OCI-LY3 (cell line): ENCODE results near the gene TTLL8.

Source experiments
- H2AFZ ChIP-seq: fragments of 200-600, 300-600 bp; shearing (Covaris generic); 2 replicates; pipeline ENCODE4 v1.6.0; 2014; ENCODE audit warnings: antibody characterized with exemption, low read depth, low read length
- H3K27ac ChIP-seq: fragments of 200-600, 300-600 bp; sonication (generic); 2 replicates; pipeline ENCODE4 v1.5.1; 2014; ENCODE audit warnings: mild to moderate bottlenecking, low read length, moderate library complexity, mixed read lengths
- H3K27me3 ChIP-seq: fragments of 200-600, 300-600 bp; sonication (generic); 2 replicates; pipeline ENCODE4 v1.6.1; 2014; ENCODE audit warnings: low read depth, low read length, mixed read lengths
- H3K36me3 ChIP-seq: fragments of 200-600, 300-600 bp; sonication (generic); replicated peaks from 2 replicates; pipeline ENCODE3; 2014; ENCODE audit warnings: low read depth, low read length, mixed read lengths
- H3K4me1 ChIP-seq: fragments of 300-600, 200-600 bp; sonication (generic); 2 replicates; pipeline ENCODE4 v1.6.1; 2014; ENCODE audit warnings: low read length, mixed read lengths
- H3K4me2 ChIP-seq: fragments of 200-600, 300-600 bp; sonication (generic); 2 replicates; pipeline ENCODE4 v1.6.1; 2014; ENCODE audit warnings: low read length, mixed read lengths
- H3K4me3 ChIP-seq: fragments of 300-600, 200-600 bp; sonication (generic); 2 replicates; pipeline ENCODE4 v1.5.1; 2014; ENCODE audit warnings: antibody characterized with exemption, mild to moderate bottlenecking, low read length, moderate library complexity
- H3K79me2 ChIP-seq: fragments of 300-600, 200-600 bp; shearing (Covaris generic); 2 replicates; pipeline ENCODE4 v1.6.1; 2014; ENCODE audit warnings: mild to moderate bottlenecking, low read length, mixed read lengths
- H3K9ac ChIP-seq: fragments of 300-600, 200-600 bp; shearing (Covaris generic); 2 replicates; pipeline ENCODE4 v1.6.0; 2014; ENCODE audit warnings: mild to moderate bottlenecking, low read length, moderate library complexity
- H3K9me3 ChIP-seq: fragments of 200-600, 300-600 bp; shearing (Covaris generic); 2 replicates; pipeline ENCODE4 v1.6.1; 2014; ENCODE audit warnings: low read length, mixed read lengths; ENCODE audit not compliant: insufficient read depth
- H4K20me1 ChIP-seq: fragments of 200-600, 300-600 bp; sonication (generic); 2 replicates; pipeline ENCODE4 v1.6.1; 2016; ENCODE audit warnings: low read length, mixed read lengths; ENCODE audit not compliant: insufficient read depth
- CTCF ChIP-seq: fragments of 200-600, 300-600 bp; sonication (generic); IDR thresholded peaks from 2 replicates; pipeline ENCODE4 v1.5.1; 2014; ENCODE audit warnings: antibody characterized with exemption, low read length, low read depth
- EZH2phosphoT487 ChIP-seq: fragments of 200-600 bp; shearing (Covaris generic); IDR thresholded peaks from 2 replicates; pipeline ENCODE4 v1.6.1; 2018; ENCODE audit warnings: antibody characterized with exemption, mixed run types, low read depth

TTLL8 gene

GRCh38 chr22:50057278-50058060 is 629 bp downstream of the TTLL8 start:
- Histone ChIP-seq H3K36me3 (no peaks in the 10 kb centered on the region), H3K9me3 (no peaks in the 10 kb centered on the region), H3K9ac (no peak overlapping the region), H4K20me1 (no peaks in the 10 kb centered on the region), H3K4me3 (no peak overlapping the region), H3K27me3 (no peaks in the 10 kb centered on the region), H3K4me2 (no peak overlapping the region), H3K79me2 (no peaks in the 10 kb centered on the region), H3K4me1 (no peaks in the 10 kb centered on the region), H3K27ac (no peak overlapping the region), H2AFZ (no peak overlapping the region)
- TF ChIP-seq CTCF, result no peak

GRCh38 chr22:50056214-50056972 is 1.7 kb downstream of the TTLL8 start:
- Histone ChIP-seq H3K9me3 (no peaks in the 10 kb centered on the region), H3K4me1 (no peaks in the 10 kb centered on the region), H3K27me3 (no peaks in the 10 kb centered on the region), H4K20me1 (no peaks in the 10 kb centered on the region), H3K4me3 (no peak overlapping the region), H3K9ac (no peak overlapping the region), H3K27ac (no peak overlapping the region), H2AFZ (no peak overlapping the region), H3K4me2 (no peak overlapping the region), H3K79me2 (no peaks in the 10 kb centered on the region), H3K36me3 (no peaks in the 10 kb centered on the region)
- TF ChIP-seq EZH2phosphoT487, result no peak
- no peak for TF ChIP-seq CTCF

- H3K27ac ChIP-seq, result no peak overlapping the region
- H3K4me2 ChIP-seq, result no peak overlapping the region
- no peak overlapping the region for H3K9ac ChIP-seq
- no peaks in the 10 kb centered on the region for H4K20me1 ChIP-seq
- no peaks in the 10 kb centered on the region for H3K27me3 ChIP-seq
- H3K9me3 ChIP-seq, result no peaks in the 10 kb centered on the region
- H3K4me1 ChIP-seq, result no peaks in the 10 kb centered on the region
- no peaks in the 10 kb centered on the region for H3K36me3 ChIP-seq
- no peak overlapping the region for H2AFZ ChIP-seq
- no peak overlapping the region for H3K4me3 ChIP-seq
- TF ChIP-seq EZH2phosphoT487 (no peak), CTCF (no peak)
- no peaks in the 10 kb centered on the region for H3K79me2 ChIP-seq
Observed at GRCh38 chr22:50053861-50054260, 4.2 kb downstream of the TTLL8 start.

GRCh38 chr22:50051930-50052329 is 6.2 kb downstream of the TTLL8 start:
- Histone ChIP-seq H3K9me3 (no peaks in the 10 kb centered on the region), H3K9ac (no peak overlapping the region), H3K27ac (no peak overlapping the region), H3K27me3 (no peaks in the 10 kb centered on the region), H4K20me1 (no peaks in the 10 kb centered on the region), H3K4me2 (no peak overlapping the region), H3K36me3 (no peaks in the 10 kb centered on the region), H3K4me3 (no peak overlapping the region), H2AFZ (no peak overlapping the region), H3K79me2 (no peaks in the 10 kb centered on the region), H3K4me1 (no peaks in the 10 kb centered on the region)
- no peak for TF ChIP-seq CTCF
- no peak for TF ChIP-seq EZH2phosphoT487
